HepG2 (cell line): Measurements from ENCODE around the gene RAB38. TPM values are rescaled to one million over a fixed set of nuclear protein-coding genes. Genes with fewer than 3 reads are reported as not detected.

ENCODE experiments used
- ATAC-seq: fragments of 200-7000 bp; cut with Tn5 transposase; 3 replicates; pipeline ENCODE4 v1.9.1; 2020; ENCODE audit warnings: mild to moderate bottlenecking, moderate library complexity
- BruUV-seq: library from RNA; stranded (reverse); fragments of 400-500 nt; replicated peaks from 2 replicates; lab custom pipeline; 2021; lab: Mats Ljungman, UMichigan
- CTCF ChIA-PET: fragments of 300-600 bp; formaldehyde crosslinking; extraction: SDS; loops from one replicate; lab custom pipeline; 2021; ENCODE audit warnings: low total read pairs, inconsistent platforms, low intra/inter-chr PET ratio; lab: Yijun Ruan, JAX
- POLR2A ChIA-PET: fragments of 350-600 bp; sonication (Branson Sonifier 250); formaldehyde crosslinking; loops from one replicate; lab custom pipeline; 2020; ENCODE audit warnings: antibody characterized with exemption, inconsistent platforms; lab: Yijun Ruan, JAX
- DNase-seq: peaks from one replicate; pipeline ENCODE4 v3.0.0-alpha.2; 2015; ENCODE audit warnings: low spot score
- FAIRE-seq: peaks from 3 replicates; lab custom pipeline; 2011; peaks lifted over from hg19 to GRCh38; lab: Jason Lieb, UNC
- H2AFZ ChIP-seq: one replicate; pipeline ENCODE4 v1.6.1; 2011; ENCODE audit warnings: low read length, inconsistent platforms
- H3K27ac ChIP-seq: fragments of 300-600 bp; 3 replicates; pipeline ENCODE4 v1.8.0; 2011; ENCODE audit warnings: mixed run types, mild to moderate bottlenecking, mixed read lengths, low read length, inconsistent platforms; ENCODE audit not compliant: insufficient read depth; ENCODE audit errors: extremely low read length
- H3K27me3 ChIP-seq, 2 experiments: fragments of 200-600 bp in 1 of 2; 2 replicates in 1 of 2; 3 replicates in 1 of 2; pipeline versions ENCODE4 v1.6.0 to v1.8.0; 2011; ENCODE audit warnings: low read length in 2 of 2, mild to moderate bottlenecking in 2 of 2, moderate library complexity in 2 of 2, inconsistent platforms in 1 of 2; ENCODE audit not compliant: insufficient read depth in 2 of 2, control insufficient read depth in 1 of 2
- H3K36me3 ChIP-seq, 2 experiments: fragments of 200-600 bp in 1 of 2; replicated peaks in 1 of 2; 2 replicates in 1 of 2; 3 replicates in 1 of 2; pipeline versions ENCODE4 v1.5.1 to v1.8.0; 2011; ENCODE audit warnings: low read length in 2 of 2, inconsistent platforms in 1 of 2; ENCODE audit not compliant: insufficient read depth in 2 of 2, control insufficient read depth in 1 of 2
- H3K4me1 ChIP-seq: 2 replicates; pipeline ENCODE4 v1.5.1; 2012; ENCODE audit warnings: low read length, inconsistent platforms; ENCODE audit not compliant: insufficient read depth
- H3K4me2 ChIP-seq: 2 replicates; pipeline ENCODE4 v1.6.0; 2011; ENCODE audit warnings: low read depth, low read length, inconsistent platforms
- H3K4me3 ChIP-seq, 3 experiments: fragments of 200-600 bp in 1 of 3; sonication (generic), shearing (Covaris generic) in 1 of 3; replicated peaks in 1 of 3; 2 replicates each; pipeline ENCODE4 v1.5.1; 2011 to 2016; ENCODE audit warnings: low read length in 3 of 3, inconsistent platforms in 2 of 3, low read depth in 2 of 3, mild to moderate bottlenecking in 2 of 3, control low read depth in 1 of 3, mixed read lengths in 1 of 3; ENCODE audit not compliant: insufficient read depth in 1 of 3
- H3K79me2 ChIP-seq: one replicate; pipeline ENCODE4 v1.6.1; 2011; ENCODE audit warnings: low read length, inconsistent platforms; ENCODE audit not compliant: insufficient read depth
- H3K9ac ChIP-seq: 2 replicates; pipeline ENCODE4 v1.6.0; 2011; ENCODE audit warnings: mild to moderate bottlenecking, low read depth, low read length, inconsistent platforms; ENCODE audit not compliant: insufficient read depth
- H3K9me3 ChIP-seq: 2 replicates; pipeline ENCODE4 v1.5.1; 2012; ENCODE audit warnings: mild to moderate bottlenecking, low read length
- H4K20me1 ChIP-seq: 2 replicates; pipeline ENCODE4 v1.6.0; 2011; ENCODE audit warnings: inconsistent platforms, mild to moderate bottlenecking, low read length, moderate library complexity; ENCODE audit not compliant: insufficient read depth
- BCLAF1 ChIP-seq: fragments of 450-650 bp; IDR thresholded peaks from 2 replicates; pipeline ENCODE4 v1.6.1; 2017; ENCODE audit warnings: mild to moderate bottlenecking
- BHLHE40 ChIP-seq: IDR thresholded peaks from 2 replicates; pipeline ENCODE4 v1.6.1; 2011; ENCODE audit warnings: low read length, improper control_type of control experiment
- ETV5 ChIP-seq: IDR thresholded peaks from 2 replicates; pipeline ENCODE4 v1.6.1; 2018; ENCODE audit warnings: missing biosample characterization, missing genetic modification reagents, inconsistent platforms, borderline replicate concordance
- GTF3A ChIP-seq: sonication (generic); formaldehyde crosslinking; conservative IDR thresholded peaks from 2 replicates; pipeline ENCODE4 v1.4.0; 2020; ENCODE audit warnings: mild to moderate bottlenecking, missing genetic modification reagents
- HCFC1 ChIP-seq: fragments of 150-350 bp; IDR thresholded peaks from 2 replicates; pipeline ENCODE4 v1.6.1; 2014; ENCODE audit warnings: low read depth, low read length
- KDM2A ChIP-seq: sonication (generic); formaldehyde crosslinking; IDR thresholded peaks from 2 replicates; pipeline ENCODE4 v1.4.0; 2020; ENCODE audit warnings: low read depth, missing genetic modification reagents, borderline replicate concordance
- KDM4B ChIP-seq: sonication (generic); formaldehyde crosslinking; IDR thresholded peaks from 2 replicates; pipeline ENCODE4 v1.4.0; 2020; ENCODE audit warnings: missing genetic modification reagents
- MYC ChIP-seq: sonication (generic); formaldehyde crosslinking; IDR thresholded peaks from 2 replicates; pipeline ENCODE4 v1.9.0; 2021; ENCODE audit warnings: missing genetic modification reagents, borderline replicate concordance
- TEAD2 ChIP-seq: sonication (generic); formaldehyde crosslinking; IDR thresholded peaks from 2 replicates; pipeline ENCODE4 v1.9.0; 2021; ENCODE audit warnings: missing genetic modification reagents
- TRIM24 ChIP-seq: sonication (generic); formaldehyde crosslinking; IDR thresholded peaks from 2 replicates; pipeline ENCODE4 v1.8.0; 2022; ENCODE audit warnings: mild to moderate bottlenecking, missing genetic modification reagents
- ZNF282 ChIP-seq: fragments of 450-650 bp; IDR thresholded peaks from 2 replicates; pipeline ENCODE4 v1.6.1; 2018; ENCODE audit not compliant: partially characterized antibody
- ZNF780A ChIP-seq: sonication (generic); formaldehyde crosslinking; IDR thresholded peaks from 2 replicates; pipeline ENCODE4 v1.8.0; 2022; ENCODE audit warnings: mild to moderate bottlenecking, missing genetic modification reagents, moderate library complexity
- WGBS: methylation state at CpG from one replicate; pipeline ENCODE4 v1.1.6; 2017; ENCODE audit warnings: low lambda C conversion rate; 5-methylcytosine and 5-hydroxymethylcytosine counted together
- in situ Hi-C: cut with HindIII; loops from 2 replicates; pipeline ENCODE4 v1.10.0; 2017; ENCODE audit warnings: low pct_unique_long_range_greater_than_20kb; ENCODE audit not compliant: extremely low pct_ligation_motif_present
- intact Hi-C: fragments of 100-400 bp; cut with micrococcal nuclease; formaldehyde crosslinking; loops from one replicate; pipeline ENCODE4 v1.10.0; 2022; ENCODE audit not compliant: unreplicated experiment
- polyA plus RNA-seq, 8 experiments: library from polyadenylated mRNA; depleted of rRNA in 3 of 8; stranded (reverse) in 7 of 8; unstranded in 1 of 8; fragments of >200 nt; fragmentation: Illumina TruSeq in 4 of 8; extraction: Trizol in 4 of 8; gene quantifications; 2 replicates each; pipeline versions ENCODE4 v1.2.1 to v1.2.3, GENCODE V29; 2011 to 2016; ENCODE audit warnings: low read depth in 4 of 8, missing spikeins in 1 of 8, mixed read lengths in 1 of 8; ENCODE audit not compliant: insufficient read depth in 1 of 8
- total RNA-seq, 5 experiments: library from RNA; depleted of rRNA; stranded (reverse); fragments of >200 nt; fragmentation: Illumina TruSeq; extraction: Trizol; gene quantifications; 2 replicates each; pipeline ENCODE4 v1.2.3, GENCODE V29; 2016; ENCODE audit warnings: low read depth in 1 of 5
- TF ChIP-seq, protein P1 (sequence below): sonication (generic); formaldehyde crosslinking; IDR thresholded peaks from 2 replicates; pipeline ENCODE4 v1.9.0; 2021; ENCODE audit warnings: missing genetic modification reagents, mild to moderate bottlenecking, borderline replicate concordance
- TF ChIP-seq, protein P2 (sequence below): IDR thresholded peaks from 2 replicates; pipeline ENCODE4 v1.6.1; 2016; ENCODE audit warnings: low read depth, missing genetic modification reagents, missing compliant biosample characterization
- TF ChIP-seq, protein P3 (sequence below): IDR thresholded peaks from 2 replicates; pipeline ENCODE4 v1.6.1; 2018; ENCODE audit warnings: missing genetic modification reagents

RAB38 gene
- total and polyA plus RNA-seq, 2 of the 13 experiments (the other 11 are each of a cell fraction or from before 2014, with no cell fraction given), result 0.13 to 0.30 TPM

DNA sequence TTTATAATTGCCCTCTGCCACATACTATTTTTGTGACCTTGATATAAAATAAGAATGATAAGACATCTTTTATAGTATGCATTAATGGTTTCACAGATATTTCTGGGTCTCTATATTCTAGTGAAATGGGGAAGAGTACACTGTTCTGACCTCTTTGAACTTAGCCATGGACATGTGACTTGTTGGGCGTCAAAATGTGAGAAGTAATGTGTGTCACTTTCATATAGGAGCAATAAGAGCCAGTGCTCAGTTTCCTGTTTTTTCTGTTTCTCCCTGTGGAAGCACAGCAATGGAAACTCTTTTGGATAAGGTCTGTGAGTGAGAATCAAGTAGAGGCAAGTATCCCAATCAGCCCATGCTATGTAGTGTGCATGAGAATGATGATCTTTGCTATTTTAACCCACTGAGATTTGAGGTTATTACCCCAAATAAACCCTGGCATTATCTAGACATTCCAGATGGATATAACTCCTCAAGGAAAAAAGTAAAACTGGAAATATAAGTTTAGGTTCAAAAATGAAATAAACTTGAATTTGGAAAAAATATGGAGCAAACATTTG lies 60.7 kb downstream of the RAB38 start:
- no peak overlapping the region for H3K9ac ChIP-seq
- FAIRE-seq, result no peak
- ATAC-seq, result no peak
- no peaks in the 10 kb centered on the region for H3K79me2 ChIP-seq
- DNase-seq, result no peak
- BruUV-seq, result no TSS peak
- no peak overlapping the region for H2AFZ ChIP-seq
- no peaks in the 10 kb centered on the region for H3K36me3 ChIP-seq
- CTCF ChIA-PET, result no interaction called here
- no peak overlapping the region for H3K27ac ChIP-seq
- H3K4me1 ChIP-seq, result no peaks in the 10 kb centered on the region
- intact Hi-C loops (no loop called here), in situ Hi-C loops (no loop called here)
- H4K20me1 ChIP-seq, result no peaks in the 10 kb centered on the region
- 0% methylated on average over 1 of the region's 1 CpG for WGBS
- no peaks in the 10 kb centered on the region for H3K27me3 ChIP-seq
- H3K4me2 ChIP-seq, result no peak overlapping the region
- H3K4me3 ChIP-seq, result no peak overlapping the region
- POLR2A ChIA-PET, result no interaction called here
- H3K9me3 ChIP-seq, result no peaks in the 10 kb centered on the region
- TF ChIP-seq ZNF780A (no peak), KDM4B (CRISPR knock-in tag) (no peak), ETV5 (CRISPR knock-in tag) (no peak), KDM2A (no peak), TRIM24 (CRISPR knock-in tag) (no peak), HCFC1 (no peak), TEAD2 (CRISPR knock-in tag) (no peak), BHLHE40 (no peak), ZNF282 (no peak), MYC (no peak), BCLAF1 (no peak), GTF3A (no peak)
- TF ChIP-seq, protein P1, sequence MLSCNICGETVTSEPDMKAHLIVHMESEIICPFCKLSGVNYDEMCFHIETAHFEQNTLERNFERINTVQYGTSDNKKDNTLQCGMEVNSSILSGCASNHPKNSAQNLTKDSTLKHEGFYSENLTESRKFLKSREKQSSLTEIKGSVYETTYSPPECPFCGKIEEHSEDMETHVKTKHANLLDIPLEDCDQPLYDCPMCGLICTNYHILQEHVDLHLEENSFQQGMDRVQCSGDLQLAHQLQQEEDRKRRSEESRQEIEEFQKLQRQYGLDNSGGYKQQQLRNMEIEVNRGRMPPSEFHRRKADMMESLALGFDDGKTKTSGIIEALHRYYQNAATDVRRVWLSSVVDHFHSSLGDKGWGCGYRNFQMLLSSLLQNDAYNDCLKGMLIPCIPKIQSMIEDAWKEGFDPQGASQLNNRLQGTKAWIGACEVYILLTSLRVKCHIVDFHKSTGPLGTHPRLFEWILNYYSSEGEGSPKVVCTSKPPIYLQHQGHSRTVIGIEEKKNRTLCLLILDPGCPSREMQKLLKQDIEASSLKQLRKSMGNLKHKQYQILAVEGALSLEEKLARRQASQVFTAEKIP (CRISPR knock-in tag), result no peak
- TF ChIP-seq, protein P2, sequence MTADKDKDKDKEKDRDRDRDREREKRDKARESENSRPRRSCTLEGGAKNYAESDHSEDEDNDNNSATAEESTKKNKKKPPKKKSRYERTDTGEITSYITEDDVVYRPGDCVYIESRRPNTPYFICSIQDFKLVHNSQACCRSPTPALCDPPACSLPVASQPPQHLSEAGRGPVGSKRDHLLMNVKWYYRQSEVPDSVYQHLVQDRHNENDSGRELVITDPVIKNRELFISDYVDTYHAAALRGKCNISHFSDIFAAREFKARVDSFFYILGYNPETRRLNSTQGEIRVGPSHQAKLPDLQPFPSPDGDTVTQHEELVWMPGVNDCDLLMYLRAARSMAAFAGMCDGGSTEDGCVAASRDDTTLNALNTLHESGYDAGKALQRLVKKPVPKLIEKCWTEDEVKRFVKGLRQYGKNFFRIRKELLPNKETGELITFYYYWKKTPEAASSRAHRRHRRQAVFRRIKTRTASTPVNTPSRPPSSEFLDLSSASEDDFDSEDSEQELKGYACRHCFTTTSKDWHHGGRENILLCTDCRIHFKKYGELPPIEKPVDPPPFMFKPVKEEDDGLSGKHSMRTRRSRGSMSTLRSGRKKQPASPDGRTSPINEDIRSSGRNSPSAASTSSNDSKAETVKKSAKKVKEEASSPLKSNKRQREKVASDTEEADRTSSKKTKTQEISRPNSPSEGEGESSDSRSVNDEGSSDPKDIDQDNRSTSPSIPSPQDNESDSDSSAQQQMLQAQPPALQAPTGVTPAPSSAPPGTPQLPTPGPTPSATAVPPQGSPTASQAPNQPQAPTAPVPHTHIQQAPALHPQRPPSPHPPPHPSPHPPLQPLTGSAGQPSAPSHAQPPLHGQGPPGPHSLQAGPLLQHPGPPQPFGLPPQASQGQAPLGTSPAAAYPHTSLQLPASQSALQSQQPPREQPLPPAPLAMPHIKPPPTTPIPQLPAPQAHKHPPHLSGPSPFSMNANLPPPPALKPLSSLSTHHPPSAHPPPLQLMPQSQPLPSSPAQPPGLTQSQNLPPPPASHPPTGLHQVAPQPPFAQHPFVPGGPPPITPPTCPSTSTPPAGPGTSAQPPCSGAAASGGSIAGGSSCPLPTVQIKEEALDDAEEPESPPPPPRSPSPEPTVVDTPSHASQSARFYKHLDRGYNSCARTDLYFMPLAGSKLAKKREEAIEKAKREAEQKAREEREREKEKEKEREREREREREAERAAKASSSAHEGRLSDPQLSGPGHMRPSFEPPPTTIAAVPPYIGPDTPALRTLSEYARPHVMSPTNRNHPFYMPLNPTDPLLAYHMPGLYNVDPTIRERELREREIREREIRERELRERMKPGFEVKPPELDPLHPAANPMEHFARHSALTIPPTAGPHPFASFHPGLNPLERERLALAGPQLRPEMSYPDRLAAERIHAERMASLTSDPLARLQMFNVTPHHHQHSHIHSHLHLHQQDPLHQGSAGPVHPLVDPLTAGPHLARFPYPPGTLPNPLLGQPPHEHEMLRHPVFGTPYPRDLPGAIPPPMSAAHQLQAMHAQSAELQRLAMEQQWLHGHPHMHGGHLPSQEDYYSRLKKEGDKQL (CRISPR knock-in tag), result no peak
- TF ChIP-seq, protein P3, sequence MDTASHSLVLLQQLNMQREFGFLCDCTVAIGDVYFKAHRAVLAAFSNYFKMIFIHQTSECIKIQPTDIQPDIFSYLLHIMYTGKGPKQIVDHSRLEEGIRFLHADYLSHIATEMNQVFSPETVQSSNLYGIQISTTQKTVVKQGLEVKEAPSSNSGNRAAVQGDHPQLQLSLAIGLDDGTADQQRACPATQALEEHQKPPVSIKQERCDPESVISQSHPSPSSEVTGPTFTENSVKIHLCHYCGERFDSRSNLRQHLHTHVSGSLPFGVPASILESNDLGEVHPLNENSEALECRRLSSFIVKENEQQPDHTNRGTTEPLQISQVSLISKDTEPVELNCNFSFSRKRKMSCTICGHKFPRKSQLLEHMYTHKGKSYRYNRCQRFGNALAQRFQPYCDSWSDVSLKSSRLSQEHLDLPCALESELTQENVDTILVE (CRISPR knock-in tag), result no peak
